Liver (tissue), 9 donors: Measurements from ENCODE around the gene NELL1. TPM values are rescaled to one million over a fixed set of nuclear protein-coding genes. Genes with fewer than 3 reads are reported as not detected.

Experiments
- DNase-seq: peaks from one replicate; pipeline ENCODE4 v3.0.0-alpha.2; 2017; ENCODE audit warnings: low spot score
- H3K27ac ChIP-seq, 2 donors: one replicate each; pipeline ENCODE4 v1.7.0; 2013; ENCODE audit warnings: inconsistent platforms in 2 of 2, low read length in 2 of 2, control low read depth in 1 of 2, low read depth in 1 of 2, mild to moderate bottlenecking in 1 of 2
- H3K27me3 ChIP-seq, 4 donors: one replicate each; pipeline versions ENCODE4 v1.6.1 to v1.7.0; 2013; ENCODE audit warnings: low read length in 3 of 4, inconsistent platforms in 1 of 4, mild to moderate bottlenecking in 1 of 4, moderate library complexity in 1 of 4; ENCODE audit not compliant: control insufficient read depth in 4 of 4, insufficient read depth in 4 of 4
- H3K36me3 ChIP-seq, 4 donors: one replicate each; pipeline versions ENCODE4 v1.6.1 to v1.7.0; 2013; ENCODE audit warnings: low read length in 3 of 4, mild to moderate bottlenecking in 3 of 4, low read depth in 1 of 4, moderate library complexity in 1 of 4; ENCODE audit not compliant: control insufficient read depth in 4 of 4, insufficient read depth in 3 of 4
- H3K4me1 ChIP-seq, 4 donors: one replicate each; pipeline versions ENCODE4 v1.6.1 to v1.7.0; 2013; ENCODE audit warnings: low read length in 3 of 4, mild to moderate bottlenecking in 3 of 4, moderate library complexity in 1 of 4; ENCODE audit not compliant: control insufficient read depth in 4 of 4, insufficient read depth in 4 of 4
- H3K4me3 ChIP-seq, 3 donors: one replicate each; pipeline versions ENCODE4 v1.6.1 to v1.7.0; 2013; ENCODE audit warnings: low read length in 3 of 3, control low read depth in 1 of 3, low read depth in 1 of 3, mild to moderate bottlenecking in 1 of 3
- H3K9ac ChIP-seq, 2 donors: one replicate each; pipeline ENCODE4 v1.7.0; 2013; ENCODE audit warnings: low read length in 2 of 2, mild to moderate bottlenecking in 2 of 2, moderate library complexity in 2 of 2, control low read depth in 1 of 2, low read depth in 1 of 2
- H3K9me3 ChIP-seq, 4 donors: one replicate each; pipeline versions ENCODE4 v1.6.1 to v1.7.0; 2013; ENCODE audit warnings: low read length in 3 of 4; ENCODE audit not compliant: control insufficient read depth in 4 of 4
- ATF3 ChIP-seq: IDR thresholded peaks from 2 replicates; pipeline ENCODE4 v1.6.1; 2016; ENCODE audit warnings: antibody characterized with exemption
- CTCF ChIP-seq: fragments of 150-350 bp; IDR thresholded peaks from 2 replicates; pipeline ENCODE4 v1.5.1; 2017; ENCODE audit warnings: improper control_type of control experiment, low read depth, low read length; ENCODE audit not compliant: missing input control
- EGR1 ChIP-seq, 2 donors: IDR thresholded peaks; 2 replicates each; pipeline ENCODE4 v1.6.1; 2016 to 2018; ENCODE audit warnings: antibody characterized with exemption in 2 of 2, low read depth in 2 of 2
- FOXA1 ChIP-seq: IDR thresholded peaks from 2 replicates; pipeline ENCODE4 v1.6.1; 2016; ENCODE audit warnings: antibody characterized with exemption
- FOXA2 ChIP-seq: IDR thresholded peaks from 2 replicates; pipeline ENCODE4 v1.6.1; 2016; ENCODE audit warnings: antibody characterized with exemption
- GABPA ChIP-seq, 2 donors: IDR thresholded peaks in 1 of 2; conservative IDR thresholded peaks in 1 of 2; 2 replicates each; pipeline ENCODE4 v1.6.1; 2016; ENCODE audit warnings: antibody characterized with exemption in 2 of 2, mild to moderate bottlenecking in 1 of 2, moderate library complexity in 1 of 2
- HNF4A ChIP-seq, 2 donors: conservative IDR thresholded peaks; 2 replicates each; pipeline ENCODE4 v1.6.1; 2016; ENCODE audit warnings: antibody characterized with exemption in 2 of 2, mild to moderate bottlenecking in 2 of 2
- HNF4G ChIP-seq: IDR thresholded peaks from 2 replicates; pipeline ENCODE4 v1.6.1; 2016; ENCODE audit warnings: antibody characterized with exemption
- JUND ChIP-seq, 2 donors: IDR thresholded peaks; 2 replicates each; pipeline ENCODE4 v1.6.1; 2016; ENCODE audit warnings: antibody characterized with exemption in 2 of 2
- MAX ChIP-seq: IDR thresholded peaks from 2 replicates; pipeline ENCODE4 v1.6.1; 2016; ENCODE audit warnings: antibody characterized with exemption
- NR2F2 ChIP-seq: IDR thresholded peaks from 2 replicates; pipeline ENCODE4 v1.6.1; 2016; ENCODE audit warnings: antibody characterized with exemption
- RAD21 ChIP-seq, 2 donors: IDR thresholded peaks; 2 replicates each; pipeline ENCODE4 v1.6.1; 2016; ENCODE audit warnings: antibody characterized with exemption in 2 of 2, mild to moderate bottlenecking in 2 of 2
- RXRA ChIP-seq, 2 donors: IDR thresholded peaks; 2 replicates each; pipeline ENCODE4 v1.6.1; 2017 to 2018; ENCODE audit warnings: antibody characterized with exemption in 2 of 2, mild to moderate bottlenecking in 1 of 2
- SP1 ChIP-seq: IDR thresholded peaks from 2 replicates; pipeline ENCODE4 v1.6.1; 2018; ENCODE audit warnings: antibody characterized with exemption, mild to moderate bottlenecking
- TAF1 ChIP-seq: conservative IDR thresholded peaks from 2 replicates; pipeline ENCODE4 v1.6.1; 2016; ENCODE audit warnings: antibody characterized with exemption, mild to moderate bottlenecking
- YY1 ChIP-seq: IDR thresholded peaks from 2 replicates; pipeline ENCODE4 v1.6.1; 2016; ENCODE audit warnings: antibody characterized with exemption, mild to moderate bottlenecking
- ZBTB33 ChIP-seq: IDR thresholded peaks from 2 replicates; pipeline ENCODE4 v1.6.1; 2016; ENCODE audit warnings: antibody characterized with exemption
- WGBS: extraction: QIAGEN DNeasy Blood & Tissue Kit; methylation state at CpG from one replicate; pipeline ENCODE4 v1.1.7; 2013; 5-methylcytosine and 5-hydroxymethylcytosine counted together
- polyA plus RNA-seq, 2 donors: library from polyadenylated mRNA; stranded (reverse) in 1 of 2; unstranded in 1 of 2; fragments of 200-250 nt in 1 of 2; fragments of >200 nt in 1 of 2; fragmentation: Nextera tagmentation in 1 of 2; extraction: Ambion mirVana in 1 of 2; gene quantifications; one replicate each; pipeline versions ENCODE4 v1.2.1 to v1.2.3, GENCODE V29; 2013 to 2015
- total RNA-seq, 2 donors: library from RNA; depleted of rRNA; stranded (reverse); fragments of >200 nt; gene quantifications; one replicate each; pipeline ENCODE4 v1.2.3, GENCODE V29; 2014
- TF ChIP-seq, protein P1 (sequence below): IDR thresholded peaks from 2 replicates; pipeline ENCODE4 v1.6.1; 2016; ENCODE audit warnings: antibody characterized with exemption, mild to moderate bottlenecking
- donor health status: healthy.
- donor health status: healthy.
- donor health status: healthy.
- donor health status: healthy.
- donor health status: healthy.

NELL1 gene
- total and polyA plus RNA-seq, 4 donors, result not detected

DNA sequence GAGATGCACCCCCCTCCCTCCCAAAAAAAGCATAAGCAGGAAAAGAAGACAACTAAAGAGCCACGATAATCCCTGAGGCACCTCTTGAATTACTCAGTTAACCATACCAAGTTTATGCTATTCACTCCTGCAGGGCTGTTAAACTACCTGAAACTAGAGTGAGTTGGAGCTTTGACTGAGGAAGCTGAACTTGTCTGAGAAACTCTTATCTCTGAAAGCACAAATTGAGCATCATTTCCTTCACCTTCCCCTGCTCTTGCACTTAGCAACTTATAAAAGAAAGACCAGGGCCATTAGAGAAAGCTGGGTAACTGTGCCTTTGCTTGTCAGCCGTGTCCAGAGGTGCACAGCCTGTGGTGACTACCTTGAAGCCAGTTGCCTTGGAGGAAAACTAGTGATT lies 745.6 kb downstream of the NELL1 start:
- TF ChIP-seq RAD21 (IDR thresholded peaks at IDR 0.05) (no peak), GABPA (IDR thresholded peaks at IDR 0.05 in 1 of 2, conservative IDR thresholded peaks at IDR 0.05 in 1 of 2) (no peak), HNF4A (conservative IDR thresholded peaks at IDR 0.05) (no peak), YY1 (no peak), FOXA2 (no peak), EGR1 (IDR thresholded peaks at IDR 0.05; ENCODE audit: low read depth in 2 of 2) (no peak), RXRA (IDR thresholded peaks at IDR 0.05) (no peak), ZBTB33 (no peak), TAF1 (no peak), NR2F2 (no peak), JUND (IDR thresholded peaks at IDR 0.05) (no peak), SP1 (no peak), HNF4G (no peak), ATF3 (no peak), CTCF (no peak), FOXA1 (no peak), MAX (no peak)
- TF ChIP-seq, protein P1, sequence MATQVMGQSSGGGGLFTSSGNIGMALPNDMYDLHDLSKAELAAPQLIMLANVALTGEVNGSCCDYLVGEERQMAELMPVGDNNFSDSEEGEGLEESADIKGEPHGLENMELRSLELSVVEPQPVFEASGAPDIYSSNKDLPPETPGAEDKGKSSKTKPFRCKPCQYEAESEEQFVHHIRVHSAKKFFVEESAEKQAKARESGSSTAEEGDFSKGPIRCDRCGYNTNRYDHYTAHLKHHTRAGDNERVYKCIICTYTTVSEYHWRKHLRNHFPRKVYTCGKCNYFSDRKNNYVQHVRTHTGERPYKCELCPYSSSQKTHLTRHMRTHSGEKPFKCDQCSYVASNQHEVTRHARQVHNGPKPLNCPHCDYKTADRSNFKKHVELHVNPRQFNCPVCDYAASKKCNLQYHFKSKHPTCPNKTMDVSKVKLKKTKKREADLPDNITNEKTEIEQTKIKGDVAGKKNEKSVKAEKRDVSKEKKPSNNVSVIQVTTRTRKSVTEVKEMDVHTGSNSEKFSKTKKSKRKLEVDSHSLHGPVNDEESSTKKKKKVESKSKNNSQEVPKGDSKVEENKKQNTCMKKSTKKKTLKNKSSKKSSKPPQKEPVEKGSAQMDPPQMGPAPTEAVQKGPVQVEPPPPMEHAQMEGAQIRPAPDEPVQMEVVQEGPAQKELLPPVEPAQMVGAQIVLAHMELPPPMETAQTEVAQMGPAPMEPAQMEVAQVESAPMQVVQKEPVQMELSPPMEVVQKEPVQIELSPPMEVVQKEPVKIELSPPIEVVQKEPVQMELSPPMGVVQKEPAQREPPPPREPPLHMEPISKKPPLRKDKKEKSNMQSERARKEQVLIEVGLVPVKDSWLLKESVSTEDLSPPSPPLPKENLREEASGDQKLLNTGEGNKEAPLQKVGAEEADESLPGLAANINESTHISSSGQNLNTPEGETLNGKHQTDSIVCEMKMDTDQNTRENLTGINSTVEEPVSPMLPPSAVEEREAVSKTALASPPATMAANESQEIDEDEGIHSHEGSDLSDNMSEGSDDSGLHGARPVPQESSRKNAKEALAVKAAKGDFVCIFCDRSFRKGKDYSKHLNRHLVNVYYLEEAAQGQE, result no peak
- Histone ChIP-seq H3K4me1 (no peaks in the 10 kb centered on the region), H3K27ac (no peak overlapping the region), H3K27me3 (no peaks in the 10 kb centered on the region), H3K9me3 (peaks cover 0 to 2% (median 0%) of the 10 kb centered on the region in 4 donors), H3K9ac (no peak overlapping the region), H3K4me3 (no peak overlapping the region), H3K36me3 (no peaks in the 10 kb centered on the region)
- DNase-seq, result no peak
- 47% methylated on average over 2 of the region's 2 CpGs for WGBS
